Measurements from ENCODE around the gene RUSC1. TPM values are rescaled to one million over a fixed set of nuclear protein-coding genes. Genes with fewer than 3 reads are reported as not detected.
"Not testable (repeated sequence)": the region's sequence is repeated elsewhere in the genome, so short reads cannot be mapped to it uniquely, and the experiment has no call there.

Gene RUSC1
- total RNA-seq, 1 donor from 2014 or later = 17.1 TPM

GRCh38 chr1:155322571-155322952, 1.9 kb downstream of the RUSC1 start:
- peak; percentile 44 for DNase-seq (ENCODE audit: low spot score)

- DNase-seq (ENCODE audit: low spot score) = peak; percentile 98
These were observed 2.4 kb downstream of the RUSC1 start for GRCh38 chr1:155322953-155323728.

GRCh38 chr1:155323729-155324036, 3.0 kb downstream of the RUSC1 start:
- peak; percentile 97 for DNase-seq (ENCODE audit: low spot score)

- peak; percentile 99 for DNase-seq (ENCODE audit: low spot score)
These were observed 3.5 kb downstream of the RUSC1 start for GRCh38 chr1:155324037-155324716.

GRCh38 chr1:155324717-155325602, 4.3 kb downstream of the RUSC1 start:
- peak; percentile 61 for DNase-seq (ENCODE audit: low spot score)

GRCh38 chr1:155325603-155325893, 4.9 kb downstream of the RUSC1 start:
- DNase-seq (ENCODE audit: low spot score) = no peak

GRCh38 chr1:155326020-155326526, 5.4 kb downstream of the RUSC1 start:
- no peak for DNase-seq (ENCODE audit: low spot score)

- DNase-seq (ENCODE audit: low spot score) = no peak
These were observed 5.9 kb downstream of the RUSC1 start for GRCh38 chr1:155326631-155327037.

GRCh38 chr1:155327981-155328380, 7.3 kb downstream of the RUSC1 start:
- DNase-seq (ENCODE audit: low spot score) = no peak

- not testable (repeated sequence) for DNase-seq (ENCODE audit: low spot score)
These were observed 8.2 kb downstream of the RUSC1 start for GRCh38 chr1:155328856-155329255.

GRCh38 chr1:155329980-155330598, 9.4 kb downstream of the RUSC1 start:
- no peak for DNase-seq (ENCODE audit: low spot score)

- DNase-seq (ENCODE audit: low spot score) = peak; percentile 26
These were observed 14.3 kb downstream of the RUSC1 start for GRCh38 chr1:155334962-155335361.

GRCh38 chr1:155339515-155340097, 18.9 kb downstream of the RUSC1 start:
- no peak for DNase-seq (ENCODE audit: low spot score)

- no peak for DNase-seq (ENCODE audit: low spot score)
These were observed 22.1 kb downstream of the RUSC1 start for GRCh38 chr1:155342842-155343241.

GRCh38 chr1:155352631-155353030, 31.9 kb downstream of the RUSC1 start:
- no peak for DNase-seq (ENCODE audit: low spot score)

GRCh38 chr1:155360051-155360450, 39.4 kb downstream of the RUSC1 start:
- DNase-seq (ENCODE audit: low spot score) = no peak

GRCh38 chr1:155379180-155379579, 58.5 kb downstream of the RUSC1 start:
- DNase-seq (ENCODE audit: low spot score) = no peak

GRCh38 chr1:155379631-155380090, 59.0 kb downstream of the RUSC1 start:
- DNase-seq (ENCODE audit: low spot score) = peak; percentile 93

Measured in umbilical cord (tissue), 2 donors.